Activated naive CD8-positive, alpha-beta T cell treated with anti-CD3 and anti-CD28 coated beads, Interleukin-2, amount 50 U/mL, for 16 hours (primary cell): ENCODE measurements around the gene PPT1.
"Not testable (repeated sequence)": the region's sequence is repeated elsewhere in the genome, so short reads cannot be mapped to it uniquely, and the experiment has no call there.

Experiments
- DNase-seq: peaks from one replicate; pipeline ENCODE4 v3.0.0-alpha.2; 2020; ENCODE audit warnings: low read depth, low spot score

The PPT1 gene

GRCh38 chr1:40057310-40058030 is 39.6 kb downstream of the PPT1 start:
- no peak for DNase-seq

GRCh38 chr1:40056519-40057309 is 40.3 kb downstream of the PPT1 start:
- no peak for DNase-seq

GRCh38 chr1:40053138-40053887 is 43.7 kb downstream of the PPT1 start:
- no peak for DNase-seq

GRCh38 chr1:40050863-40051262 is 46.2 kb downstream of the PPT1 start:
- no peak for DNase-seq

GRCh38 chr1:40049725-40050124 is 47.3 kb downstream of the PPT1 start:
- no peak for DNase-seq

- DNase-seq = no peak
These were observed 49.3 kb downstream of the PPT1 start for GRCh38 chr1:40047769-40048168.

GRCh38 chr1:40047276-40047675 is 49.8 kb downstream of the PPT1 start:
- no peak for DNase-seq

GRCh38 chr1:40045766-40046165 is 51.3 kb downstream of the PPT1 start:
- no peak for DNase-seq

GRCh38 chr1:40045182-40045581 is 51.9 kb downstream of the PPT1 start:
- no peak for DNase-seq

- no peak for DNase-seq
These were observed 52.9 kb downstream of the PPT1 start for GRCh38 chr1:40044110-40044509.

GRCh38 chr1:40042341-40042740 is 54.7 kb downstream of the PPT1 start:
- DNase-seq = no peak

GRCh38 chr1:40041466-40041838 is 55.6 kb downstream of the PPT1 start:
- no peak for DNase-seq

GRCh38 chr1:40040511-40041465 is 56.3 kb downstream of the PPT1 start, which contains the start of gene CAP1:
Gene CAP1 (plus strand): TSS chr1:40040729. CDS start chr1:40059347, 18,618 bp downstream.
- DNase-seq = peak; percentile 100

- DNase-seq = no peak
These were observed 57.1 kb downstream of the PPT1 start for GRCh38 chr1:40039757-40040510.

- DNase-seq = no peak
These were observed 57.8 kb downstream of the PPT1 start for GRCh38 chr1:40039245-40039756.

- no peak for DNase-seq
These were observed 58.4 kb downstream of the PPT1 start for GRCh38 chr1:40038697-40039096.

GRCh38 chr1:40037254-40037653 is 59.8 kb downstream of the PPT1 start:
- not testable (repeated sequence) for DNase-seq

- no peak for DNase-seq
These were observed 60.5 kb downstream of the PPT1 start for GRCh38 chr1:40036574-40036973.

- DNase-seq = no peak
These were observed 62.2 kb downstream of the PPT1 start for GRCh38 chr1:40034869-40035268.

- DNase-seq = no peak
These were observed 64.7 kb downstream of the PPT1 start for GRCh38 chr1:40032240-40032891.
